ENCODE results near the gene HJURP. TPM values are rescaled to one million over a fixed set of nuclear protein-coding genes. Genes with fewer than 3 reads are reported as not detected.

Gene HJURP
- total RNA-seq, 1 experiment from 2014 or later: 49.7 TPM

- no peak overlapping the region for H3K4me2 ChIP-seq (ENCODE audit: insufficient read depth, insufficient read length, low read length)
- WGBS (ENCODE audit: extremely low coverage, insufficient read length, low lambda C conversion rate): no CpG with 5 or more reads among the region's 14 CpGs
These were observed 23.2 kb downstream of the HJURP start for GRCh38 chr2:233831011-233831721.

More at GRCh38 chr2:233831011-233831721, 23.2 kb downstream of the HJURP start:
- peaks cover 1 to 6% of the 10 kb centered on the region in 2 experiments; a peak in 3 of 5 replicates for H3K9me3 Mint-ChIP-seq
- no peaks in the 10 kb centered on the region for H3K79me2 ChIP-seq (ENCODE audit: insufficient read depth, low read length)
- H2BK20ac ChIP-seq (ENCODE audit: low read depth, low read length, poor library complexity, severe bottlenecking): no peak overlapping the region
- H3T11ph ChIP-seq (ENCODE audit: low read length): no peak overlapping the region
- no peaks in the 10 kb centered on the region for H3K4me1 ChIP-seq (ENCODE audit: insufficient read depth, low read length)
- H2AFZ ChIP-seq (ENCODE audit: low read length): no peak overlapping the region
- H3K14ac ChIP-seq (ENCODE audit: insufficient read depth, low read length): no peak overlapping the region
- H3K56ac ChIP-seq (ENCODE audit: insufficient read length, low read depth, low read length): no peak overlapping the region
- H3K27ac Mint-ChIP-seq: no peak overlapping the region
- no peak overlapping the region for H2BK15ac ChIP-seq (ENCODE audit: low read depth, low read length)
- no peak overlapping the region for H3K4me3 Mint-ChIP-seq
- no peaks in the 10 kb centered on the region for H3K27me3 ChIP-seq (ENCODE audit: insufficient read depth, low read length)
- H3K18ac ChIP-seq (ENCODE audit: insufficient read length, low read depth, low read length): no peak overlapping the region
- no peak overlapping the region for H4K91ac ChIP-seq (ENCODE audit: insufficient read length, low read depth, low read length)
- H3K9ac ChIP-seq (ENCODE audit: extremely low read depth, insufficient read length, low read length): no peak overlapping the region
- peaks cover 9 to 22% (median 19%) of the 10 kb centered on the region in 3 experiments for H3K36me3 Mint-ChIP-seq (ENCODE audit: insufficient read depth in 1 of 3, low read depth in 3 of 3)
- H3K79me1 ChIP-seq (ENCODE audit: insufficient read depth, low read depth, low read length, poor library complexity, severe bottlenecking): no peaks in the 10 kb centered on the region
- H4K8ac ChIP-seq (replicated peaks; ENCODE audit: insufficient read length, low read depth, low read length): no peak overlapping the region
- H3K23me2 ChIP-seq (ENCODE audit: insufficient read length, low read depth, low read length, poor library complexity, severe bottlenecking): no peaks in the 10 kb centered on the region
- no peaks in the 10 kb centered on the region for H3K9me3 ChIP-seq (ENCODE audit: control insufficient read depth, low read depth, low read length)
- no peak overlapping the region for H4K5ac ChIP-seq (ENCODE audit: insufficient read length, low read depth, low read length)
- no peak overlapping the region for H3K4ac ChIP-seq (ENCODE audit: low read depth, low read length)
- no peak overlapping the region for H2BK12ac ChIP-seq (ENCODE audit: insufficient read length, low read depth, low read length)
- H3K23ac ChIP-seq (ENCODE audit: insufficient read length, low read depth, low read length): no peak overlapping the region
- peak; percentile 18 for DNase-seq
- H2BK5ac ChIP-seq (ENCODE audit: insufficient read length, low read length): no peak overlapping the region
- H2BK120ac ChIP-seq (ENCODE audit: low read depth, low read length, poor library complexity, severe bottlenecking): no peak overlapping the region
- peaks cover 4% of the 10 kb centered on the region for H4K20me1 ChIP-seq (ENCODE audit: control insufficient read depth, insufficient read depth, insufficient read length)
- TF ChIP-seq CTCF (conservative IDR thresholded peaks at IDR 0.05): no peak
- peaks cover 6 to 9% of the 10 kb centered on the region in 2 experiments for H3K4me1 Mint-ChIP-seq
- H3K27me3 Mint-ChIP-seq (ENCODE audit: low read depth): peaks cover 3% of the 10 kb centered on the region; the same call in 1 of the 2 replicates
- H3K27ac ChIP-seq (ENCODE audit: insufficient read length, low read depth, low read length): no peak overlapping the region
- no peak overlapping the region for H2AK5ac ChIP-seq (ENCODE audit: insufficient read length, low read length)

All from H9 (cell line).